PC-3 (cell line): ENCODE results near the gene SULF2. TPM values are rescaled to one million over a fixed set of nuclear protein-coding genes. Genes with fewer than 3 reads are reported as not detected.

Experiments
- ATAC-seq: fragments of 200-7000 bp; cut with Tn5 transposase; 2 replicates; pipeline ENCODE4 v1.9.1; 2020; ENCODE audit warnings: mild to moderate bottlenecking, moderate library complexity
- BruUV-seq: library from RNA; stranded (reverse); fragments of 400-500 nt; replicated peaks from 2 replicates; lab custom pipeline; 2021; lab: Mats Ljungman, UMichigan
- CTCF ChIA-PET: fragments of 300-600 bp; sonication (Branson Sonifier 250); formaldehyde crosslinking; loops from one replicate; lab custom pipeline; 2022; ENCODE audit warnings: antibody characterized with exemption; lab: Charles Lee
- POLR2A ChIA-PET: fragments of 300-600 bp; sonication (Branson Sonifier 250); formaldehyde crosslinking; loops from one replicate; lab custom pipeline; 2022; ENCODE audit warnings: antibody characterized with exemption; ENCODE audit not compliant: unreplicated experiment; lab: Charles Lee
- DNase-seq: peaks from one replicate; pipeline ENCODE4 v3.0.0-alpha.2; 2015
- H2AFZ ChIP-seq: fragments of 300-600 bp; sonication (generic); 2 replicates; pipeline ENCODE4 v1.6.0; 2016; ENCODE audit warnings: antibody characterized with exemption, low read length
- H3F3A ChIP-seq: fragments of 300-600 bp; sonication (generic); one replicate; pipeline ENCODE4 v1.6.0; 2017; ENCODE audit warnings: antibody characterized with exemption, low read length, control low read depth, mild to moderate bottlenecking; ENCODE audit not compliant: unreplicated experiment
- H3K27ac ChIP-seq: fragments of 300-600 bp; sonication (generic); 2 replicates; pipeline ENCODE4 v1.5.1; 2016; ENCODE audit warnings: mild to moderate bottlenecking, low read length
- H3K27me3 ChIP-seq: fragments of 300-600 bp; sonication (generic); 2 replicates; pipeline ENCODE4 v1.6.1; 2016; ENCODE audit warnings: low read length, mixed read lengths
- H3K36me3 ChIP-seq: fragments of 300-600 bp; sonication (generic); 2 replicates; pipeline ENCODE4 v1.6.1; 2016; ENCODE audit warnings: low read depth, mixed run types, low read length, mixed read lengths
- H3K4me1 ChIP-seq: fragments of 300-600 bp; sonication (generic); 2 replicates; pipeline ENCODE4 v1.5.1; 2016; ENCODE audit warnings: low read length; ENCODE audit not compliant: insufficient read depth
- H3K4me2 ChIP-seq: fragments of 300-600 bp; sonication (generic); 2 replicates; pipeline ENCODE4 v1.6.0; 2016; ENCODE audit warnings: low read length
- H3K4me3 ChIP-seq: fragments of 300-600 bp; sonication (generic); 2 replicates; pipeline ENCODE4 v1.5.1; 2016; ENCODE audit warnings: mild to moderate bottlenecking, low read length, mixed read lengths
- H3K79me2 ChIP-seq: fragments of 300-600 bp; sonication (generic); 2 replicates; pipeline ENCODE4 v1.6.1; 2017; ENCODE audit warnings: low read length, mixed read lengths
- H3K9ac ChIP-seq: fragments of 300-600 bp; sonication (generic); 2 replicates; pipeline ENCODE4 v1.6.0; 2016; ENCODE audit warnings: mild to moderate bottlenecking, low read length
- H3K9me2 ChIP-seq: fragments of 300-600 bp; sonication (generic); replicated peaks from 2 replicates; pipeline ENCODE4 v1.6.1; 2016; ENCODE audit warnings: mixed run types, low read length, mixed read lengths
- H3K9me3 ChIP-seq: fragments of 300-600 bp; sonication (generic); 2 replicates; pipeline ENCODE4 v1.6.1; 2016; ENCODE audit warnings: low read length, mixed read lengths
- H4K20me1 ChIP-seq: fragments of 300-600 bp; sonication (generic); 2 replicates; pipeline ENCODE4 v1.6.1; 2016; ENCODE audit warnings: low read length, mixed read lengths
- EZH2 ChIP-seq: fragments of 300-600 bp; sonication (generic); IDR thresholded peaks from one replicate; pipeline ENCODE4 v1.6.1; 2017; ENCODE audit warnings: antibody characterized with exemption, mild to moderate bottlenecking, low read length; ENCODE audit not compliant: unreplicated experiment
- EZH2phosphoT487 ChIP-seq: fragments of 300-600 bp; sonication (generic); IDR thresholded peaks from 2 replicates; pipeline ENCODE4 v1.6.1; 2018; ENCODE audit warnings: mild to moderate bottlenecking, antibody characterized with exemption, low read length, borderline replicate concordance
- intact Hi-C: fragments of 100-400 bp; cut with micrococcal nuclease; formaldehyde crosslinking; loops from 2 replicates; pipeline ENCODE4 v1.9.0; 2023
- total RNA-seq: library from RNA; depleted of rRNA; stranded (reverse); fragments of >200 nt; gene quantifications from 2 replicates; pipeline ENCODE4 v1.2.3, GENCODE V29; 2014
- TF ChIP-seq, protein P1 (sequence below): fragments of 300-600 bp; sonication (generic); conservative IDR thresholded peaks from 2 replicates; pipeline ENCODE4 v1.5.1; 2017; ENCODE audit warnings: antibody characterized with exemption, low read depth, mild to moderate bottlenecking, low read length

SULF2 gene
- total RNA-seq, 1 experiment from 2014 or later: 340 TPM

DNA sequence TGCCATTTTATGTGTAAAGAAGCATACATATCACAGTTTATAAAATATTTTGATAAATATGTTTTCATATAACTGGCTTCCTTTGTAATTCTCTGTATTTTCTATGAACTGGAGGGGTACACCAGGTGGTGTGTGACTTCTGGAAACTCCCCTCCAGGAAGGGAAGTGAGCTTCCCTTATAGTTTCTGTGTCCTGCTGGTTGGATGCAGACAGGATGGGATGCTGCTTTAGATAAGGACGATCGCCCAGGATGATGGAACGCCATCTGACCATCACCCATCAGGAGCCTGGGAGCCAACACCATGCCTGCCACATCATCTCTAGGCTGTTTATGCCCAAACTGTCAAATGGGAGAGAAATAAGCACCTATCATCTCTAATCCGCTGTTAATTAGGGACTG, 66.1 kb downstream of the SULF2 start:
- no peak overlapping the region for H2AFZ ChIP-seq
- H3K4me1 ChIP-seq: peaks cover 1% of the 10 kb centered on the region
- no peak for DNase-seq
- no peaks in the 10 kb centered on the region for H3K9me2 ChIP-seq
- BruUV-seq: no TSS peak
- CTCF ChIA-PET: no interaction called here
- H3K79me2 ChIP-seq: peaks cover 15% of the 10 kb centered on the region; the same call in 1 of the 2 replicates
- H3K36me3 ChIP-seq: peaks cover 24% of the 10 kb centered on the region; the same call in 1 of the 2 replicates
- peaks cover 12% of the 10 kb centered on the region; the same call in 1 of the 2 replicates for H4K20me1 ChIP-seq
- no peak for ATAC-seq
- H3K9me3 ChIP-seq: no peaks in the 10 kb centered on the region
- H3K4me3 ChIP-seq: no peak overlapping the region
- H3K4me2 ChIP-seq: no peak overlapping the region
- intact Hi-C loops: no loop called here
- no peak overlapping the region for H3K27ac ChIP-seq
- no peaks in the 10 kb centered on the region for H3K27me3 ChIP-seq
- no peak for TF ChIP-seq EZH2
- TF ChIP-seq, protein P1, sequence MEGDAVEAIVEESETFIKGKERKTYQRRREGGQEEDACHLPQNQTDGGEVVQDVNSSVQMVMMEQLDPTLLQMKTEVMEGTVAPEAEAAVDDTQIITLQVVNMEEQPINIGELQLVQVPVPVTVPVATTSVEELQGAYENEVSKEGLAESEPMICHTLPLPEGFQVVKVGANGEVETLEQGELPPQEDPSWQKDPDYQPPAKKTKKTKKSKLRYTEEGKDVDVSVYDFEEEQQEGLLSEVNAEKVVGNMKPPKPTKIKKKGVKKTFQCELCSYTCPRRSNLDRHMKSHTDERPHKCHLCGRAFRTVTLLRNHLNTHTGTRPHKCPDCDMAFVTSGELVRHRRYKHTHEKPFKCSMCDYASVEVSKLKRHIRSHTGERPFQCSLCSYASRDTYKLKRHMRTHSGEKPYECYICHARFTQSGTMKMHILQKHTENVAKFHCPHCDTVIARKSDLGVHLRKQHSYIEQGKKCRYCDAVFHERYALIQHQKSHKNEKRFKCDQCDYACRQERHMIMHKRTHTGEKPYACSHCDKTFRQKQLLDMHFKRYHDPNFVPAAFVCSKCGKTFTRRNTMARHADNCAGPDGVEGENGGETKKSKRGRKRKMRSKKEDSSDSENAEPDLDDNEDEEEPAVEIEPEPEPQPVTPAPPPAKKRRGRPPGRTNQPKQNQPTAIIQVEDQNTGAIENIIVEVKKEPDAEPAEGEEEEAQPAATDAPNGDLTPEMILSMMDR: no peak
- no peak for TF ChIP-seq EZH2phosphoT487
- POLR2A ChIA-PET: no interaction called here
- H3K9ac ChIP-seq: no peak overlapping the region
- H3F3A ChIP-seq: no peaks in the 10 kb centered on the region

DNA sequence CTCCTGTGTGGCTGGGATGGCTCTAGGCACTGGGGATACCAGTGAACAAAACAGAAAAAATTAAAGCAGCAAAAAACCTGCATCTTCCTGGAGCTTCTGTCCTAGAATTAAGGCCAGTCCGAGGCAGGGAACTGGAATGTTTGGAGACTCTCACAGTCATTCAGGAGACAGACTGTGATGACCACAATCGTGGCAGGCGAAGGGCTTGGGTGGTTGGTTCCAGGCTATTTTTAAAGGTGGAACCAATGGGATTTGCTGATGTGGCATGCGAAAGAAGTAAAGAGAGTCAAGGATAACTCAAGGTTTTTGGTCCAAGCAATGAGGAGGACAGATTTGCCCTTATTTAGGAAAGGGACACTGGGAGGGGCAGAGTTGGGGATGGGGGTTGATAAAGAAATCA, 66.9 kb downstream of the SULF2 start:
- Histone ChIP-seq H3K4me1 (no peaks in the 10 kb centered on the region), H3F3A (no peaks in the 10 kb centered on the region), H3K9me2 (no peaks in the 10 kb centered on the region), H3K36me3 (peaks cover 24% of the 10 kb centered on the region; the same call in 1 of the 2 replicates), H3K9me3 (no peaks in the 10 kb centered on the region), H3K4me2 (no peak overlapping the region), H4K20me1 (peaks cover 12% of the 10 kb centered on the region; the same call in 1 of the 2 replicates), H3K27me3 (no peaks in the 10 kb centered on the region), H3K9ac (no peak overlapping the region), H3K4me3 (no peak overlapping the region), H3K79me2 (0 out of 2 replicates have a peak, but pooled peaks cover 10% of the 10 kb centered on the region), H3K27ac (no peak overlapping the region), H2AFZ (no peak overlapping the region)
- ChIA-PET POLR2A (no interaction called here), CTCF (no interaction called here)
- no peak for TF ChIP-seq EZH2phosphoT487
- no peak for TF ChIP-seq EZH2
- TF ChIP-seq, protein P1: no peak
- BruUV-seq: no TSS peak
- ATAC-seq: no peak
- intact Hi-C loops: no loop called here
- DNase-seq: no peak

DNA sequence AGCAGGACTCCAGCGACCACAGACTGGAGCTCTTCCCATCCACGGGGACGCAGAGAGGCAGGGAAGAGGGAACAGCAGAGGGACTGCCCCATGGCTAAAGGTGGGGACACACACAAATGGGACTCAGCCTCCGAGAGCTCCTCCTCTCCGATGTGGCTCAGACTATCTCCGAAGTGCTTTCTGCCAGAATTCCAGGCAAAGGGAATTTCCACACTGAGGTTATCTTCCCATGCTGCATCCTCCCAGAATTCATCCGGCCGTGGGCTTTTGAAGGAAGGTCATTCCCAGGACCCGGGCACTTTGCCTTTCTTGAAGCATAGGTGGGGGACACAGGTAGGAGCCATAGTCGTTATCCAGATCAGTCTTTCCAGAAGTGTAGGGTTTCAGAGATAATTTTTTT, 67.9 kb downstream of the SULF2 start:
- ChIA-PET POLR2A (no interaction called here), CTCF (no interaction called here)
- no peak for ATAC-seq
- intact Hi-C loops: no loop called here
- Histone ChIP-seq H3K9me2 (no peaks in the 10 kb centered on the region), H3K79me2 (0 out of 2 replicates have a peak, but pooled peaks cover 11% of the 10 kb centered on the region), H2AFZ (no peak overlapping the region), H3K4me1 (no peaks in the 10 kb centered on the region), H3K9me3 (no peaks in the 10 kb centered on the region), H4K20me1 (peaks cover 12% of the 10 kb centered on the region; the same call in 1 of the 2 replicates), H3K9ac (no peak overlapping the region), H3K4me3 (no peak overlapping the region), H3K27ac (no peak overlapping the region), H3F3A (no peaks in the 10 kb centered on the region), H3K36me3 (peaks cover 24% of the 10 kb centered on the region; the same call in 1 of the 2 replicates), H3K4me2 (no peak overlapping the region), H3K27me3 (no peaks in the 10 kb centered on the region)
- no TSS peak for BruUV-seq
- no peak for DNase-seq
- TF ChIP-seq, protein P1: no peak
- no peak for TF ChIP-seq EZH2phosphoT487
- no peak for TF ChIP-seq EZH2
